Retinal pigment epithelial cell (primary cell): ENCODE measurements around the gene CIPC.

Experiments
- DNase-seq: peaks from one replicate; pipeline ENCODE4 v3.0.0-alpha.2; 2010; ENCODE audit warnings: low read depth
- H3K4me3 ChIP-seq: 2 replicates; pipeline ENCODE4 v1.5.1; 2011; ENCODE audit warnings: mild to moderate bottlenecking, low read length, control low read depth, moderate library complexity
- CTCF ChIP-seq: conservative IDR thresholded peaks from 2 replicates; pipeline ENCODE4 v1.5.1; 2011; ENCODE audit warnings: low read depth, low read length, control low read depth, inconsistent platforms

Gene CIPC

DNA sequence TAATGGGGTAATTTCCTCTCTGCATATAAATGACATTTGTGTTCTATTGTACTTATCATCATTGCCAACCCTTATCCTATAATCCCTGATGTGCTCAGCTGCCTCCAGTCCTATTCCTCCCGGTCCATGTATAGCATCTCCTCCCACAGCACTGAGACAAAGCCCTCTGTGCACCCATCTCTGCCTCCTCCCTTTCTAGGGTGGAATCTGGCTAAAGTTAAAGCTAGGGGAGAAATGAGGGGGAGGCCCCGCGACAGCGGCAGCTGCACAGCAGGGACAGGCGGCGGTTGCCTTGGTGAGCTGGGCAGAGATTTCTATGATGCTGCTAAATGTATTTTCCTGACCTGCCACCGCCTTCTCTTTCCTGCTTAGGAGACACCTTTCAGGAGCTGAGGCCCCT lies 56.4 kb downstream of the CIPC start:
- TF ChIP-seq CTCF: no peak
- no peak for DNase-seq
- no peak overlapping the region for H3K4me3 ChIP-seq

DNA sequence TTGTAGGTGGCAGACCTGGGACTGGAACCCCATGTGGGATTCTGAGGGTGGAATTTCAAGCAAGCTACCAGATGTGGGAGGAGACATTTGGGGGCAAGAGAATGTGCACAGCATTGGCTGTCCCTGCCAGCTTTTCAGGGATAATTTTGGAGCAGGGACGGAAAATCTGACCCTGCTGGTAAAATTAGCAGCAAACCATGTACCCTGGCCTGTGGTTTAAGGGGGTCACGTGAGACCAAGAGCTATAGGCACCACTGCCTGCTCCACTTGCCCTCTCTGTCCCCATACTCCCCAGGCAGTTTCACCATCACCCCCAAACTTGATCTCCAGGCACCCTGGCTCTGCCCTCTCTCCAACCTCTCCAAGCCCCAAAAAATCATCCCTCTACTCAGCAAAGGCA lies 57.0 kb downstream of the CIPC start:
- no peak overlapping the region for H3K4me3 ChIP-seq
- no peak for DNase-seq
- TF ChIP-seq CTCF: no peak

DNA sequence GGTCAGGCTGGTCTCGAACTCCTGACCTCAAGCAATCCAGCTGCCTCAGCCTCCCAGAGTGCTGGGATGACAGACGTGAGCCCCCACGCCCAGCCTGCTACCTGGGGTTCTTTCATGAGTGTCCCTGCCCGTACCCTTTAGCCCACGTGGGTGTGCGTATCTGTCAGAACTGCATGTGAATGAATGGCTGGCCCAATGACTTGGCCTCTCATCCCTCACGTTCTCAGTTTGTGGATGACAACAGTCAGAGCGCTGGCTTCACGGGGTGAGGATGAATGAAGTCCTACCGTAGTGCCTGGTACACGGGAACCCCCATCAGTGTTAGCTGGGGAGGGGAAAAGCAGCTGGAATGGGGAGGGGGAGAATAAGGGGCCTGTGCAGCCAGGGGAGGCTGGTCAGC lies 59.7 kb downstream of the CIPC start:
- DNase-seq: no peak
- TF ChIP-seq CTCF: no peak
- H3K4me3 ChIP-seq: no peak overlapping the region

- TF ChIP-seq CTCF: no peak
- no peak overlapping the region for H3K4me3 ChIP-seq
- DNase-seq: no peak
These were observed 60.3 kb downstream of the CIPC start for GRCh38 chr14:77158175-77158881.

- H3K4me3 ChIP-seq: no peak overlapping the region
- DNase-seq: no peak
- TF ChIP-seq CTCF: no peak
These were observed 60.8 kb downstream of the CIPC start for GRCh38 chr14:77158882-77159255.

DNA sequence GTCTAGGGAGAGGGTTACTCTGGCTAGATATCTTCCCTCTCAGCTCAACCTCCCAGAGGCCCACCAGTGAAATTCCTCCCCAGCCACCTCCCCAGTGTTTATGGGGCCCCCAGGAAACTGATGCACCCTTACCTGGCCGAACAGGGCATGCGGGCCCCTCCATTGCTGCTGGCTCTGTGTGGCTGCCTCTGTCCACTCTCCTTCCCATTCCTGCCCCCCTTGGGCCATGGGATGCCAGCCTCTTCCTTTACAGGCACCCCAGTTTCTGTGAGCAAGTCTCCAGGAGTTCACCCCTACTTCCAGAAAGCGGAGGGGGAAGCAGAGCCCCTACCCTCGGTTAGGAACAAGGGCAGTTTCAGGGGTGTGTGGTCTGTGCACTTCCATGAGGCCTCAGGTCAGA lies 63.0 kb downstream of the CIPC start:
- no peak overlapping the region for H3K4me3 ChIP-seq
- no peak for DNase-seq
- TF ChIP-seq CTCF: no peak
